ENCODE data around the gene MED29.

GRCh38 chr19:39420769-39421168, 29.6 kb downstream of the MED29 start:
- no peak for TF ChIP-seq EZH2phosphoT487 (IDR thresholded peaks at IDR 0.05)
- no peak for TF ChIP-seq CTCF (IDR thresholded peaks at IDR 0.05)
